Transverse colon (tissue), 4 donors: ENCODE measurements around the gene NDUFA6. TPM values are rescaled to one million over a fixed set of nuclear protein-coding genes. Genes with fewer than 3 reads are reported as not detected.
"Not testable (repeated sequence)": the region's sequence is repeated elsewhere in the genome, so short reads cannot be mapped to it uniquely, and the experiment has no call there.

Experiments used
- DNase-seq: peaks from one replicate; pipeline ENCODE4 v3.0.0-alpha.2; 2019
- H3K27ac ChIP-seq, 4 donors: fragments of 200-600 bp; sonication (generic); 2 replicates each; pipeline ENCODE4 v1.5.1; 2016 to 2018; ENCODE audit warnings: inconsistent platforms in 4 of 4
- H3K27me3 ChIP-seq: fragments of 200-600 bp; sonication (generic); 2 replicates; pipeline ENCODE4 v1.5.1; 2017; ENCODE audit warnings: inconsistent platforms
- H3K36me3 ChIP-seq, 4 donors: fragments of 200-600 bp; sonication (generic); 2 replicates each; pipeline ENCODE4 v1.5.1; 2017 to 2019; ENCODE audit warnings: inconsistent platforms in 4 of 4
- H3K4me1 ChIP-seq, 4 donors: fragments of 200-600 bp; sonication (generic); 2 replicates each; pipeline ENCODE4 v1.5.1; 2017 to 2020; ENCODE audit warnings: inconsistent platforms in 4 of 4
- H3K4me3 ChIP-seq, 4 donors: fragments of 200-600 bp; sonication (generic); 1 replicate in 1 of 4; 2 replicates in 3 of 4; pipeline versions ENCODE4 v1.5.1 to v1.6.1; 2017 to 2019; ENCODE audit warnings: inconsistent platforms in 4 of 4
- H3K9me3 ChIP-seq, 2 donors: fragments of 200-600 bp; sonication (generic); 2 replicates each; pipeline ENCODE4 v1.5.1; 2017 to 2019; ENCODE audit warnings: inconsistent platforms in 2 of 2
- CTCF ChIP-seq, 5 experiments: fragments of 200-600 bp in 3 of 5; fragments of 450-650 bp in 2 of 5; sonication (generic) in 3 of 5; IDR thresholded peaks; 1 replicate in 2 of 5; 2 replicates in 3 of 5; pipeline ENCODE4 v1.5.1; 2016 to 2017; ENCODE audit warnings: antibody characterized with exemption in 5 of 5, inconsistent platforms in 3 of 5, mild to moderate bottlenecking in 2 of 5, moderate library complexity in 1 of 5
- EP300 ChIP-seq: sonication (generic); formaldehyde crosslinking; IDR thresholded peaks from one replicate; pipeline ENCODE4 v1.6.1; 2017; ENCODE audit warnings: antibody characterized with exemption, low read depth
- POLR2A ChIP-seq: fragments of 450-650 bp; IDR thresholded peaks from one replicate; pipeline ENCODE4 v1.6.1; 2016; ENCODE audit warnings: antibody characterized with exemption, mild to moderate bottlenecking, moderate library complexity
- POLR2AphosphoS5 ChIP-seq, 3 donors: sonication (generic); formaldehyde crosslinking; IDR thresholded peaks; one replicate each; pipeline ENCODE4 v1.6.1; 2016; ENCODE audit warnings: antibody characterized with exemption in 3 of 3
- WGBS, 2 donors: methylation state at CpG; one replicate each; pipeline ENCODE4 v1.1.5; 2018; ENCODE audit warnings: low coverage in 1 of 2; 5-methylcytosine and 5-hydroxymethylcytosine counted together
- in situ Hi-C, 4 donors: fragments of 200-750 bp; cut with MboI; loops; one replicate each; pipeline versions ENCODE4 v1.15.0 to v1.15.1; 2017; ENCODE audit warnings: low sequenced_read_pairs in 3 of 4, low pct_ligation_motif_present in 1 of 4, low pct_unique_long_range_greater_than_20kb in 1 of 4
- intact Hi-C: fragments of 100-400 bp; cut with DNase I; formaldehyde crosslinking; loops from one replicate; pipeline ENCODE4 v1.15.1; 2023; ENCODE audit warnings: low total_unique reads
- total RNA-seq, 4 donors: library from RNA; depleted of rRNA; stranded (reverse); fragments of >200 nt; gene quantifications; one replicate each; pipeline ENCODE4 v1.1.0, GENCODE V29; 2016

NDUFA6 gene
- total RNA-seq, 4 donors from 2014 or later = 17.2 to 723 (median 88.7) TPM

GRCh38 chr22:42072606-42073330 is 17.8 kb downstream of the NDUFA6 start:
- no peak overlapping the region for H3K4me3 ChIP-seq
- intact Hi-C loops (no loop called here), in situ Hi-C loops (no loop called here)
- no peak overlapping the region for H3K27ac ChIP-seq
- peaks cover 21 to 43% (median 32%) of the 10 kb centered on the region in 4 donors for H3K4me1 ChIP-seq
- TF ChIP-seq EP300 (no peak), CTCF (IDR thresholded peaks at IDR 0.05) (no peak), POLR2AphosphoS5 (IDR thresholded peaks at IDR 0.05) (no peak), POLR2A (no peak)
- no peaks in the 10 kb centered on the region for H3K36me3 ChIP-seq
- WGBS, 2 donors = 78 to 84% methylated on average over 6 to 8 of the region's 8 CpGs
- no peaks in the 10 kb centered on the region for H3K9me3 ChIP-seq
- no peak for DNase-seq
- H3K27me3 ChIP-seq = no peaks in the 10 kb centered on the region

- H3K4me1 ChIP-seq = peaks cover 21 to 40% (median 31%) of the 10 kb centered on the region in 4 donors
- H3K36me3 ChIP-seq, DNase-seq, H3K9me3 ChIP-seq, H3K27me3 ChIP-seq, in situ Hi-C loops: not testable (repeated sequence)
- intact Hi-C loops = loop anchor here (1.0 kb wide), 1 partner anchor 19 kb away; the partner anchor contains the start of gene NDUFA6
- H3K4me3 ChIP-seq = peak overlapping the region in 2 of 4 donors; percentile 61 to 78
- H3K27ac ChIP-seq = peak overlapping the region; percentile 86 to 96 (median 93)
- 62 to 64% methylated on average over 3 to 7 of the region's 7 CpGs for WGBS, 2 donors
Observed at GRCh38 chr22:42071508-42071907, 19.1 kb downstream of the NDUFA6 start.

GRCh38 chr22:42070517-42071422 is 19.8 kb downstream of the NDUFA6 start, which contains the start of gene NAGA:
TSS of gene NAGA (minus strand) at chr22:42070812. CDS start at chr22:42070297, 515 bp downstream.
- peak; percentile 90 for TF ChIP-seq POLR2A
- TF ChIP-seq POLR2AphosphoS5 (IDR thresholded peaks at IDR 0.05) = peak; percentile 93 to 97 (median 95)
- TF ChIP-seq EP300 = no peak
- no peak for TF ChIP-seq CTCF (IDR thresholded peaks at IDR 0.05)
- Histone ChIP-seq H3K9me3 (no peaks in the 10 kb centered on the region), H3K36me3 (peaks cover 0 to 12% (median 0%) of the 10 kb centered on the region in 4 donors), H3K4me1 (peaks cover 21 to 40% (median 31%) of the 10 kb centered on the region in 4 donors), H3K27me3 (no peaks in the 10 kb centered on the region), H3K4me3 (peak within 1 kb of the TSS; percentile 36 to 78 (median 56)), H3K27ac (peak within 1 kb of the TSS; percentile 86 to 96 (median 93))
- intact Hi-C loops = loop anchor here (1.0 kb wide), 1 partner anchor 20 kb away; the partner anchor contains the start of gene NDUFA6
- in situ Hi-C loops = no loop called here
- peak; percentile 97 for DNase-seq
- 0 to 1% methylated on average over 2 to 35 of the region's 56 CpGs for WGBS, 2 donors

GRCh38 chr22:42069801-42070516 is 20.6 kb downstream of the NDUFA6 start:
- TF ChIP-seq POLR2AphosphoS5 (IDR thresholded peaks at IDR 0.05) (no peak), CTCF (IDR thresholded peaks at IDR 0.05) (no peak), EP300 (no peak), POLR2A (no peak)
- H3K36me3 ChIP-seq = peaks cover 0 to 16% (median 0%) of the 10 kb centered on the region in 4 donors
- DNase-seq = no peak
- no peaks in the 10 kb centered on the region for H3K27me3 ChIP-seq
- in situ Hi-C loops (no loop called here), intact Hi-C loops (no loop called here)
- WGBS, 2 donors = 15% methylated on average over 19 of the region's 19 CpGs; no CpG with 5 or more reads in 1 of the 2 donors
- peak overlapping the region; percentile 36 to 78 (median 56) for H3K4me3 ChIP-seq
- H3K27ac ChIP-seq = peak overlapping the region; percentile 86 to 96 (median 93)
- H3K4me1 ChIP-seq = peaks cover 17 to 34% (median 28%) of the 10 kb centered on the region in 4 donors
- no peaks in the 10 kb centered on the region for H3K9me3 ChIP-seq
